DND-41 (cell line): ENCODE measurements around the gene MYO1H.

ENCODE experiments used
- ATAC-seq: fragments of 200-7000 bp; cut with Tn5 transposase; 3 replicates; pipeline ENCODE4 v1.9.1; 2021; ENCODE audit warnings: low read depth; ENCODE audit not compliant: insufficient read depth
- DNase-seq: peaks from one replicate; pipeline ENCODE4 v3.0.0-alpha.2; 2020
- H2AFZ ChIP-seq: 2 replicates; pipeline ENCODE4 v1.6.0; 2012; ENCODE audit warnings: low read depth, low read length
- H3K27ac ChIP-seq: 2 replicates; pipeline ENCODE4 v1.5.1; 2012; ENCODE audit warnings: low read length, inconsistent platforms
- H3K27me3 ChIP-seq: fragments of 200-600 bp; sonication (generic); 2 replicates; pipeline ENCODE4 v1.6.0; 2012; ENCODE audit warnings: low read length, mild to moderate bottlenecking, inconsistent platforms; ENCODE audit not compliant: insufficient read depth, poor library complexity
- H3K36me3 ChIP-seq: 2 replicates; pipeline ENCODE4 v1.5.1; 2012; ENCODE audit warnings: low read length, inconsistent platforms; ENCODE audit not compliant: insufficient read depth
- H3K4me1 ChIP-seq: 2 replicates; pipeline ENCODE4 v1.5.1; 2012; ENCODE audit warnings: mild to moderate bottlenecking, low read length; ENCODE audit not compliant: insufficient read depth
- H3K4me2 ChIP-seq: 2 replicates; pipeline ENCODE4 v1.6.0; 2012; ENCODE audit warnings: mild to moderate bottlenecking, moderate library complexity, low read length, inconsistent platforms; ENCODE audit not compliant: insufficient read depth
- H3K4me3 ChIP-seq, 2 experiments: fragments of 200-600 bp in 1 of 2; shearing (Covaris generic) in 1 of 2; 2 replicates each; pipeline ENCODE4 v1.5.1; 2012 to 2016; ENCODE audit warnings: inconsistent platforms in 2 of 2, low read length in 2 of 2, mild to moderate bottlenecking in 2 of 2, low read depth in 1 of 2, moderate library complexity in 1 of 2
- H3K79me2 ChIP-seq: 2 replicates; pipeline ENCODE4 v1.6.0; 2012; ENCODE audit warnings: low read length, inconsistent platforms; ENCODE audit not compliant: insufficient read depth
- H3K9ac ChIP-seq: 2 replicates; pipeline ENCODE4 v1.6.0; 2012; ENCODE audit warnings: low read depth, mild to moderate bottlenecking, inconsistent platforms, low read length, moderate library complexity
- H3K9me3 ChIP-seq: 2 replicates; pipeline ENCODE4 v1.5.1; 2012; ENCODE audit warnings: low read length, moderate library complexity, mild to moderate bottlenecking, inconsistent platforms; ENCODE audit not compliant: insufficient read depth, severe bottlenecking
- H4K20me1 ChIP-seq: 2 replicates; pipeline ENCODE4 v1.6.0; 2012; ENCODE audit warnings: low read length; ENCODE audit not compliant: insufficient read depth
- CTCF ChIP-seq: IDR thresholded peaks from 2 replicates; pipeline ENCODE4 v1.5.1; 2012; ENCODE audit warnings: borderline replicate concordance, low read length, moderate library complexity, mild to moderate bottlenecking; ENCODE audit not compliant: poor library complexity, severe bottlenecking; ENCODE audit errors: extremely low read depth
- EZH2 ChIP-seq: IDR thresholded peaks from 3 replicates; pipeline ENCODE4 v1.6.1; 2012; ENCODE audit warnings: borderline replicate concordance, low read depth, mild to moderate bottlenecking, moderate library complexity, low read length, inconsistent platforms; ENCODE audit not compliant: severe bottlenecking

MYO1H gene

GRCh38 chr12:109352184-109352583 lies 4.5 kb downstream of the MYO1H start:
- DNase-seq (no peak), ATAC-seq (no peak)
- H3K27ac ChIP-seq = no peak overlapping the region
- no peaks in the 10 kb centered on the region for H4K20me1 ChIP-seq
- H3K9me3 ChIP-seq = no peaks in the 10 kb centered on the region
- H3K36me3 ChIP-seq = no peaks in the 10 kb centered on the region
- no peak overlapping the region for H3K4me3 ChIP-seq
- no peaks in the 10 kb centered on the region for H3K79me2 ChIP-seq
- TF ChIP-seq EZH2 = no peak
- no peak for TF ChIP-seq CTCF
- no peak overlapping the region for H3K9ac ChIP-seq
- no peak overlapping the region for H3K4me2 ChIP-seq
- H3K4me1 ChIP-seq = no peaks in the 10 kb centered on the region
- H2AFZ ChIP-seq = no peak overlapping the region
- peaks cover 27% of the 10 kb centered on the region for H3K27me3 ChIP-seq

- Histone ChIP-seq H2AFZ (no peak overlapping the region), H3K4me3 (no peak overlapping the region), H3K4me2 (no peak overlapping the region), H3K9ac (no peak overlapping the region), H3K36me3 (no peaks in the 10 kb centered on the region), H3K79me2 (no peaks in the 10 kb centered on the region), H3K9me3 (no peaks in the 10 kb centered on the region), H3K27ac (no peak overlapping the region), H3K27me3 (peaks cover 51% of the 10 kb centered on the region), H3K4me1 (no peaks in the 10 kb centered on the region), H4K20me1 (no peaks in the 10 kb centered on the region)
- DNase-seq = no peak
- no peak for TF ChIP-seq CTCF
- no peak for TF ChIP-seq EZH2
- no peak for ATAC-seq
Observed at GRCh38 chr12:109356577-109356976, 8.9 kb downstream of the MYO1H start.

- Histone ChIP-seq H3K27me3 (peaks cover 50% of the 10 kb centered on the region), H4K20me1 (no peaks in the 10 kb centered on the region), H3K79me2 (no peaks in the 10 kb centered on the region), H3K4me3 (no peak overlapping the region), H3K36me3 (no peaks in the 10 kb centered on the region), H3K4me2 (no peak overlapping the region), H3K9me3 (no peaks in the 10 kb centered on the region), H3K27ac (no peak overlapping the region), H2AFZ (no peak overlapping the region), H3K4me1 (no peaks in the 10 kb centered on the region), H3K9ac (no peak overlapping the region)
- TF ChIP-seq CTCF (no peak), EZH2 (no peak)
- no peak for ATAC-seq
- DNase-seq = no peak
Observed at GRCh38 chr12:109357032-109357431, 9.3 kb downstream of the MYO1H start.

- TF ChIP-seq CTCF = no peak
- TF ChIP-seq EZH2 = no peak
- ATAC-seq (no peak), DNase-seq (no peak)
- no peaks in the 10 kb centered on the region for H3K36me3 ChIP-seq
- H3K27me3 ChIP-seq = peaks cover 56% of the 10 kb centered on the region
- H4K20me1 ChIP-seq = no peaks in the 10 kb centered on the region
- H2AFZ ChIP-seq = no peak overlapping the region
- no peaks in the 10 kb centered on the region for H3K9me3 ChIP-seq
- H3K79me2 ChIP-seq = no peaks in the 10 kb centered on the region
- no peak overlapping the region for H3K9ac ChIP-seq
- H3K4me3 ChIP-seq = no peak overlapping the region
- no peak overlapping the region for H3K4me2 ChIP-seq
- H3K4me1 ChIP-seq = no peaks in the 10 kb centered on the region
- H3K27ac ChIP-seq = no peak overlapping the region
Observed at GRCh38 chr12:109358154-109358869, 10.6 kb downstream of the MYO1H start.
